Lung (tissue), 12 donors: Measurements from ENCODE around the gene ADGRG2. TPM values are rescaled to one million over a fixed set of nuclear protein-coding genes. Genes with fewer than 3 reads are reported as not detected.

ENCODE experiments used
- ATAC-seq: fragments of 200-7000 bp; cut with Tn5 transposase; one replicate; pipeline ENCODE4 v1.9.1; 2020; ENCODE audit warnings: moderate number of reproducible peaks; ENCODE audit not compliant: insufficient read depth, low FRiP score
- DNase-seq, 3 donors: peaks; one replicate each; pipeline ENCODE4 v3.0.0-alpha.2; 2013 to 2017
- H3K27ac ChIP-seq, 2 donors: one replicate each; pipeline ENCODE4 v1.5.1; 2013; ENCODE audit warnings: mild to moderate bottlenecking in 2 of 2, moderate library complexity in 2 of 2, control low read depth in 1 of 2, inconsistent platforms in 1 of 2, low read depth in 1 of 2, low read length in 1 of 2
- H3K27me3 ChIP-seq, 3 donors: one replicate each; pipeline ENCODE4 v1.5.1; 2013; ENCODE audit warnings: low read length in 2 of 3; ENCODE audit not compliant: control insufficient read depth in 3 of 3, insufficient read depth in 3 of 3
- H3K36me3 ChIP-seq, 4 donors: one replicate each; pipeline ENCODE4 v1.5.1; 2013; ENCODE audit warnings: low read length in 4 of 4, mild to moderate bottlenecking in 1 of 4, moderate library complexity in 1 of 4; ENCODE audit not compliant: control insufficient read depth in 4 of 4, insufficient read depth in 4 of 4
- H3K4me1 ChIP-seq, 5 donors: one replicate each; pipeline ENCODE4 v1.5.1; 2013; ENCODE audit warnings: low read length in 5 of 5, mild to moderate bottlenecking in 2 of 5, moderate library complexity in 1 of 5; ENCODE audit not compliant: control insufficient read depth in 5 of 5, insufficient read depth in 5 of 5
- H3K4me3 ChIP-seq: one replicate; pipeline ENCODE4 v1.5.1; 2013; ENCODE audit warnings: mild to moderate bottlenecking, control low read depth, moderate library complexity
- H3K9ac ChIP-seq, 2 donors: one replicate each; pipeline ENCODE4 v1.5.1; 2013; ENCODE audit warnings: low read length in 2 of 2, control low read depth in 1 of 2; ENCODE audit not compliant: insufficient read depth in 1 of 2
- H3K9me3 ChIP-seq, 4 donors: one replicate each; pipeline ENCODE4 v1.5.1; 2013; ENCODE audit warnings: low read length in 3 of 4, mild to moderate bottlenecking in 1 of 4, moderate library complexity in 1 of 4; ENCODE audit not compliant: control insufficient read depth in 4 of 4, insufficient read depth in 3 of 4
- WGBS, 2 donors: extraction: QIAGEN DNeasy Blood & Tissue Kit; methylation state at CpG; one replicate each; pipeline ENCODE4 v1.1.7; 2013; 5-methylcytosine and 5-hydroxymethylcytosine counted together
- polyA plus RNA-seq, 2 donors: library from polyadenylated mRNA; stranded (reverse); fragments of 200-250 nt; gene quantifications; one replicate each; pipeline ENCODE4 v1.2.1, GENCODE V29; 2013
- total RNA-seq, 2 donors: library from RNA; depleted of rRNA in 1 of 2; stranded (reverse); fragments of >200 nt in 1 of 2; gene quantifications; one replicate each; pipeline ENCODE4 v1.2.1, GENCODE V29; 2014 to 2021
- TF ChIP-seq, protein P1 (sequence below): IDR thresholded peaks from 2 replicates; pipeline ENCODE4 v1.5.1; 2012; ENCODE audit warnings: mild to moderate bottlenecking; ENCODE audit errors: control extremely low read depth, extremely low read depth
- donor health status: control.
- donor health status: control.
- donor health status: Bipolar disorder and iron deficiency.
- donor health status: healthy.
- donor health status: DM: yes; HTN: yes; CAD: no.

ADGRG2 gene
- total and polyA plus RNA-seq, 4 donors = 0.24 to 10.5 (median 1.00) TPM

DNA sequence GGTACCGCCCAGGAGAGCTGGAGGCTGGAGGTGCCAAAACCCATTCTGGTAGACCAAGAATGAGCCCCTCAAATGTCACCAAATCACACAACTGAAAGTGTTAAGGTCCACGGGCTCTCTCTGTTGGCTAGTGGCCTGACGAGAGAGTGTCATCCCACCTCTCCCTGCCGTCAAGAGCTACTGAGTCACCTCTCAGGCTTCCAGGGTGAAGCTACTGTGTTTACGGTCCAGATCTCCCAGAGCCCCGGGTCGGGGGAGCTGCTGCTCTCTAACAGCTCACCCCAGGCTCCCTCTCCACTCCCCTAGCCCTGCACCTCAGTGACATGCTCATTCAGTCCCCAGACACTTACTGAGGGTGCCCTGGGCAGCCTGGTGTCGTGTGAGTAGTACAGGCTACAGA, 59.2 kb downstream of the ADGRG2 start:
- Histone ChIP-seq H3K9me3 (peaks cover 0 to 4% (median 1%) of the 10 kb centered on the region in 4 donors), H3K36me3 (no peaks in the 10 kb centered on the region), H3K27ac (no peak overlapping the region), H3K9ac (no peak overlapping the region), H3K4me1 (no peaks in the 10 kb centered on the region), H3K4me3 (no peak overlapping the region), H3K27me3 (no peaks in the 10 kb centered on the region)
- DNase-seq = no peak
- ATAC-seq = no peak
- TF ChIP-seq, protein P1, sequence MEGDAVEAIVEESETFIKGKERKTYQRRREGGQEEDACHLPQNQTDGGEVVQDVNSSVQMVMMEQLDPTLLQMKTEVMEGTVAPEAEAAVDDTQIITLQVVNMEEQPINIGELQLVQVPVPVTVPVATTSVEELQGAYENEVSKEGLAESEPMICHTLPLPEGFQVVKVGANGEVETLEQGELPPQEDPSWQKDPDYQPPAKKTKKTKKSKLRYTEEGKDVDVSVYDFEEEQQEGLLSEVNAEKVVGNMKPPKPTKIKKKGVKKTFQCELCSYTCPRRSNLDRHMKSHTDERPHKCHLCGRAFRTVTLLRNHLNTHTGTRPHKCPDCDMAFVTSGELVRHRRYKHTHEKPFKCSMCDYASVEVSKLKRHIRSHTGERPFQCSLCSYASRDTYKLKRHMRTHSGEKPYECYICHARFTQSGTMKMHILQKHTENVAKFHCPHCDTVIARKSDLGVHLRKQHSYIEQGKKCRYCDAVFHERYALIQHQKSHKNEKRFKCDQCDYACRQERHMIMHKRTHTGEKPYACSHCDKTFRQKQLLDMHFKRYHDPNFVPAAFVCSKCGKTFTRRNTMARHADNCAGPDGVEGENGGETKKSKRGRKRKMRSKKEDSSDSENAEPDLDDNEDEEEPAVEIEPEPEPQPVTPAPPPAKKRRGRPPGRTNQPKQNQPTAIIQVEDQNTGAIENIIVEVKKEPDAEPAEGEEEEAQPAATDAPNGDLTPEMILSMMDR = no peak
- 80 to 96% methylated on average over 8 of the region's 8 CpGs for WGBS, 2 donors

- ATAC-seq (no peak), DNase-seq (no peak)
- H3K9me3 ChIP-seq = peaks cover 0 to 6% (median 1%) of the 10 kb centered on the region in 4 donors
- no peaks in the 10 kb centered on the region for H3K36me3 ChIP-seq
- no peak overlapping the region for H3K27ac ChIP-seq
- H3K27me3 ChIP-seq = no peaks in the 10 kb centered on the region
- TF ChIP-seq, protein P1 = no peak
- 86 to 91% methylated on average over 6 of the region's 6 CpGs for WGBS, 2 donors
- no peak overlapping the region for H3K4me3 ChIP-seq
- no peaks in the 10 kb centered on the region for H3K4me1 ChIP-seq
- H3K9ac ChIP-seq = no peak overlapping the region
Measured at GRCh38 chrX:19059067-19059466, 63.2 kb downstream of the ADGRG2 start.

DNA sequence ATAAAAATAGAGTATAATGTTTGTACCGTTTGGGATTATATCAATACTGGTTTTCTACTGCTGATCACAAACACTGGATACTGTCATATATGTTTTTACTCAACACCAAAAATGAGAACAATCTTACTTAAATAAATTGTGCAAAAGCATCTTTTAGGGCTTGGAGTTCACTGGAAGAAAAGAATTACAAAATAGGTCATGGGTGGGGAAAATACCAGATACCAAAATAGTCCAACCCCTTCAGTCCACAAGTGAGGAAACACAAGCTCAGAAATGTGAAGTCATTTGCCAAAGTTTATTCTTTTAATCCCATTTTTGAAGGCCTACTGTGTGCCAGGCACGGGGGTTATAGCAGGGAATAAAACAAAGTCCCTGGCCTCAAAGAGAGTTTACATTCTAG, 64.4 kb downstream of the ADGRG2 start:
- H3K27ac ChIP-seq = no peak overlapping the region
- WGBS, 2 donors = 58 to 82% methylated on average over 2 of the region's 2 CpGs
- TF ChIP-seq, protein P1 = no peak
- no peak overlapping the region for H3K9ac ChIP-seq
- H3K4me3 ChIP-seq = no peak overlapping the region
- no peaks in the 10 kb centered on the region for H3K27me3 ChIP-seq
- no peak for DNase-seq
- H3K36me3 ChIP-seq = no peaks in the 10 kb centered on the region
- H3K9me3 ChIP-seq = peaks cover 0 to 6% (median 1%) of the 10 kb centered on the region in 4 donors
- ATAC-seq = no peak
- no peaks in the 10 kb centered on the region for H3K4me1 ChIP-seq

DNA sequence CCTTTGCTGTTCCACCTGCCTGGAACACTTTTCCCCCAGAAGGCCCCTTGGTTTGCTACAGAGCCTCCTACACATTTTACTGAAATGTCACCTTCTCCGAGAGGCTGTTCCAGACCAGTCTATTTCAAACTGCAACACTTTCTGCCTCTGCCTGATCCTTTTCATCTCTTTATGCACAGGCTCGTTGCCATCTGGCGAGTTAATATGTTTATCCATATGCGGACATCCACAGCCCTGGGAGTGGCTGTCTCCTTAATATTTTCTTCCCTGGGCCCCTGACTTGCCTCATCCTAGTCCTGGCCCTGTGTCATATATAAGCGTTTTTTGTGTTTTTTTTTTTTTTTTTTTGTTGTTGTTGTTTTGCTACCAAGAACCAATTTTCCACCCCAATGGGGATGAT, 73.2 kb downstream of the ADGRG2 start:
- Histone ChIP-seq H3K9ac (no peak overlapping the region), H3K4me1 (no peaks in the 10 kb centered on the region), H3K9me3 (peaks cover 0 to 2% (median 0%) of the 10 kb centered on the region in 4 donors), H3K27me3 (peaks cover 0 to 4% (median 3%) of the 10 kb centered on the region in 3 donors), H3K36me3 (peaks cover 0 to 3% (median 0%) of the 10 kb centered on the region in 4 donors), H3K27ac (no peak overlapping the region), H3K4me3 (no peak overlapping the region)
- DNase-seq (peak in 1 of 3 donors; percentile 75), ATAC-seq (no peak)
- 84 to 93% methylated on average over 5 of the region's 5 CpGs for WGBS, 2 donors
- TF ChIP-seq, protein P1 = no peak
